Karpas-422 (cell line): ENCODE data around the gene C2orf42. TPM values are rescaled to one million over a fixed set of nuclear protein-coding genes. Genes with fewer than 3 reads are reported as not detected.
"Not testable (repeated sequence)": the region's sequence is repeated elsewhere in the genome, so short reads cannot be mapped to it uniquely, and the experiment has no call there.

Experiments used
- DNase-seq: peaks from one replicate; pipeline ENCODE4 v3.0.0-alpha.2; 2015
- H2AFZ ChIP-seq: fragments of 200-600 bp; sonication (generic); 2 replicates; pipeline ENCODE4 v1.6.1; 2014; ENCODE audit warnings: antibody characterized with exemption, low read length, mixed read lengths
- H3K27ac ChIP-seq: fragments of 200-600 bp; sonication (generic); 2 replicates; pipeline ENCODE4 v1.5.1; 2014; ENCODE audit warnings: mild to moderate bottlenecking, low read length, moderate library complexity
- H3K27me3 ChIP-seq: fragments of 200-600 bp; sonication (generic); 2 replicates; pipeline ENCODE4 v1.6.1; 2014; ENCODE audit warnings: low read length, mixed read lengths
- H3K36me3 ChIP-seq: fragments of 200-600 bp; sonication (generic); 2 replicates; pipeline ENCODE4 v1.6.1; 2014; ENCODE audit warnings: low read length, mixed read lengths; ENCODE audit not compliant: insufficient read depth
- H3K4me1 ChIP-seq: fragments of 200-600 bp; sonication (generic); 2 replicates; pipeline ENCODE4 v1.6.1; 2014; ENCODE audit warnings: mild to moderate bottlenecking, low read length, mixed read lengths
- H3K4me2 ChIP-seq: fragments of 200-600 bp; sonication (generic); 2 replicates; pipeline ENCODE4 v1.6.1; 2014; ENCODE audit warnings: low read length, low read depth, mild to moderate bottlenecking; ENCODE audit not compliant: poor library complexity, severe bottlenecking
- H3K4me3 ChIP-seq: fragments of 200-600 bp; sonication (generic); 2 replicates; pipeline ENCODE4 v1.5.1; 2014; ENCODE audit warnings: mild to moderate bottlenecking, antibody characterized with exemption, low read length, mixed read lengths
- H3K79me2 ChIP-seq: fragments of 200-600 bp; sonication (generic); 2 replicates; pipeline ENCODE4 v1.6.1; 2014; ENCODE audit warnings: mild to moderate bottlenecking, low read length, mixed read lengths
- H3K9ac ChIP-seq: fragments of 200-600 bp; sonication (generic); 2 replicates; pipeline ENCODE4 v1.6.0; 2014; ENCODE audit warnings: low read length
- H3K9me2 ChIP-seq: fragments of 200-600 bp; sonication (generic), shearing (Covaris generic); replicated peaks from 2 replicates; pipeline ENCODE4 v1.6.0; 2014; ENCODE audit warnings: mild to moderate bottlenecking, low read length, moderate library complexity; ENCODE audit not compliant: insufficient read depth
- H3K9me3 ChIP-seq: fragments of 300-700, 200-600 bp; sonication (generic); 2 replicates; pipeline ENCODE4 v1.6.1; 2014; ENCODE audit warnings: low read length, mixed read lengths
- H4K20me1 ChIP-seq: fragments of 200-600 bp; sonication (generic); 2 replicates; pipeline ENCODE4 v1.6.1; 2014; ENCODE audit warnings: mild to moderate bottlenecking, antibody characterized with exemption, low read length, low read depth; ENCODE audit not compliant: insufficient read depth
- total RNA-seq: library from RNA; depleted of rRNA; stranded (reverse); fragments of >200 nt; shearing (Covaris generic); gene quantifications from 2 replicates; pipeline ENCODE4 v1.2.3, GENCODE V29; 2014; ENCODE audit warnings: low replicate concordance

Gene C2orf42
- total RNA-seq, 1 experiment from 2014 or later: 30.0 TPM

DNA sequence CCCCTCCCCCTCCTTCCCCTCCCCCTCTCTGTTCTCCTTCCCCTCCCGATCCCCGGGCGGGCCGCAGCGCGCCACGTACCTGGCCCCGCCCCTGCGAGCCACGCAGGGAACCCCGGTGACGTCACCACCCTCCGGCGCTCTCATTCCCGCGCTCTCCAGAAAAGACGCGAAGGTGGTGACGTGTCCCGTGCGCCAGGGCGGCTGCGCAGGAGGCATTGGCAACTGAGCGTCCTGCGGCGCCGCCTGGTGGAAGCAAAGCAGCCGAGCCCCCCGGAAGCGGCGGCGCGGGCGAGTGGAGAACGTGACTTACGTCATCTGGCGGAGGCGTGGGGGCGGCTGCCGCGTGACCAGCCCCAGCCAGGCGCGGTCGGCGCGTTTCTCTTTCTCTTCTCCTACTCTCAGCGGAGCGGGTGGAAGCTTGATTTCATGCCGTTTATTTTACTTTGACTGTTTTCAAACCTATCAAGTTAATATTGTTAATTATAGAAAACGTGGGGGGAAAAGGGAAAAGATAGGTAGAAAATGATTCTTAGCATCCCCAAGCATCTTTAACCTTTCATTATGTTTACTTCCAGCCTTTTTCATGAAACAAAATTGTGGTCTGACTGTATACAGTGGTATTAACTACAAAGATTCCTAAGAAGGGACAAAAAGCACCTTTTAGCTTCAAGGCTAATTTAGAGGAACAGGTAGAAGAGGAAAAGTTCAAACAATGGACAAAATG is 48.1 kb downstream of the C2orf42 start:
- H3K9me3 ChIP-seq: no peaks in the 10 kb centered on the region
- peaks cover 28% of the 10 kb centered on the region for H3K4me1 ChIP-seq
- H3K4me3 ChIP-seq: peak overlapping the region; percentile 67

DNA sequence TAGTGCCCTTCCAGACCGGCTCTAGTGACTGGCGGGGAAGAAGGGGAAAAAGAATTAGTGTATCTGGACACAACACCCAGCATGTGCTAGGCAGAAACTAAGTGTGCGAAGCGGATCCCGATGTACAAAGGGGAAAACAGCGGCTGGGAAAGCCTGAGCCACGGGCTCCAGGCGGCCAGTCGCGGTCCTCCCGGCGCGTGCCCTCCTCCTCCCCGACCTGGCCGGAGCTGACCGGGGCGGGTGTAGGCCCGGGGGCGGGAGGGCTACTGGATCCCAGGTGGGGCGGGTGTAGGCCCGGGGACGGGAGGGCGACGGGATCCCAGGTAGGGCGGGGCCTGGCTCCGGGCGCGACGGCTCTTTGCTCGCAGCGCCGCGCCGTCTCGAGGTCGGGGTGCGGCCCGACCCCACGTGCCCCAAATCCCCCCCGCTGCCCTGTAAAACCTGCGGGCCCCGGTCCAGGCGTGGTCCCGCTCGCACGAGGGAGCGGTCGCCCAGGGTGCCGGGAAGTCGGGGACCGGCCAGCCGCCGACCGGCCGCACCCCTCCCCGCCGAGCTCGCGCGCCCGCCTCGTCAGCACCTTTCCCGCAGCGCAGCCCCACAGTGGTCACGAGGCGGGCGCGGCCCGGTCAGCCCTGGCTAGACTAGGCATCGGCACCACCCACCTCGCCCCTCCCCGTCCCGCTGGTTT is 48.8 kb downstream of the C2orf42 start:
- no peaks in the 10 kb centered on the region for H3K9me3 ChIP-seq
- no peaks in the 10 kb centered on the region for H3K27me3 ChIP-seq
- no peaks in the 10 kb centered on the region for H3K36me3 ChIP-seq
- DNase-seq: peak; percentile 87
- peak overlapping the region; percentile 54; the same call in 1 of the 2 replicates for H3K27ac ChIP-seq
- H2AFZ ChIP-seq: no peak overlapping the region
- H3K4me3 ChIP-seq: peak overlapping the region; percentile 67
- no peaks in the 10 kb centered on the region for H3K9me2 ChIP-seq
- H3K4me1 ChIP-seq: peaks cover 28% of the 10 kb centered on the region
- no peaks in the 10 kb centered on the region for H4K20me1 ChIP-seq
- no peaks in the 10 kb centered on the region for H3K79me2 ChIP-seq
- H3K4me2 ChIP-seq: peak overlapping the region; percentile 74
- peak overlapping the region; percentile 76 for H3K9ac ChIP-seq

More for the DNA sequence above, 48.1 kb downstream of the C2orf42 start:
- no peaks in the 10 kb centered on the region for H4K20me1 ChIP-seq
- no peaks in the 10 kb centered on the region for H3K27me3 ChIP-seq
- peak; percentile 100 for DNase-seq
- no peak overlapping the region for H2AFZ ChIP-seq
- no peaks in the 10 kb centered on the region for H3K9me2 ChIP-seq
- H3K27ac ChIP-seq: peak overlapping the region; percentile 90
- peak overlapping the region; percentile 97 for H3K4me2 ChIP-seq
- peak overlapping the region; percentile 76 for H3K9ac ChIP-seq
- H3K36me3 ChIP-seq: no peaks in the 10 kb centered on the region
- H3K79me2 ChIP-seq: no peaks in the 10 kb centered on the region

DNA sequence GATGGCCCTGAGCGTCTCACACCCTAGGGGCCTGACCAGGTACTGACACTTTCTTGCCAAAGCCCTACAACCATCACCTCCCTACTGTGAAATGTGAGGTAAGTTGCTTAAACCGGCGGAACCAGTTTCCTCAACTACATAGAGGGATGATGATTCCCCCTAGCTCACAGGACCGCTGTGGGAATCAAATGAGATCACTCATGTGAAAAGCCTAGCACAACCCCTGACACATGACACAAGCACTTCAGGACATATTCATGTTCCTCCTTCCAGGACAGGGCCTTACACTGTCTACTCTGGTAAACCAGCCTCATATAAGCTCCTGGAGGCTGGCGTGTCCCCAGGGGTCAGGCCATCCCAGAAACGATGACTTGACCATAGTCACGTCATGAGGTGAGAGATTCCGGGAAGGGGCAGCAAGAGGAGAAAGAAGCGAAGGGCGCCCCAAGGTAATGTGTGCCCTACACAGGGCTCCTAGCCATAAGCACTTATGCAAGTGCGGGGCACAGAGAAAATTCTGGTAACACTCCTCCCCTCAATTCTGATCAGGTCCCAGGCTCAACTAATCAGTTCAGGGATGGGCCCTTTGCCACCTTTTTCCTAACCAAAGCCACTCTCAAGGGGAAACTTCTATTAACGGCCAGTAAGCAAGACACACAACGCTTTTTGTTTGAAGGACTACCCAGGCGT is 49.5 kb downstream of the C2orf42 start:
- H3K9me2 ChIP-seq: no peaks in the 10 kb centered on the region
- no peak overlapping the region for H2AFZ ChIP-seq
- no peaks in the 10 kb centered on the region for H3K27me3 ChIP-seq
- H3K9me3 ChIP-seq: no peaks in the 10 kb centered on the region
- no peaks in the 10 kb centered on the region for H4K20me1 ChIP-seq
- H3K4me3 ChIP-seq: peak overlapping the region; percentile 67
- H3K9ac ChIP-seq: peak overlapping the region; percentile 76
- peak overlapping the region; percentile 74 for H3K4me2 ChIP-seq
- H3K27ac ChIP-seq: peak overlapping the region; percentile 54; the same call in 1 of the 2 replicates
- H3K4me1 ChIP-seq: peaks cover 28% of the 10 kb centered on the region
- DNase-seq: peak; percentile 93
- no peaks in the 10 kb centered on the region for H3K79me2 ChIP-seq
- no peaks in the 10 kb centered on the region for H3K36me3 ChIP-seq

DNA sequence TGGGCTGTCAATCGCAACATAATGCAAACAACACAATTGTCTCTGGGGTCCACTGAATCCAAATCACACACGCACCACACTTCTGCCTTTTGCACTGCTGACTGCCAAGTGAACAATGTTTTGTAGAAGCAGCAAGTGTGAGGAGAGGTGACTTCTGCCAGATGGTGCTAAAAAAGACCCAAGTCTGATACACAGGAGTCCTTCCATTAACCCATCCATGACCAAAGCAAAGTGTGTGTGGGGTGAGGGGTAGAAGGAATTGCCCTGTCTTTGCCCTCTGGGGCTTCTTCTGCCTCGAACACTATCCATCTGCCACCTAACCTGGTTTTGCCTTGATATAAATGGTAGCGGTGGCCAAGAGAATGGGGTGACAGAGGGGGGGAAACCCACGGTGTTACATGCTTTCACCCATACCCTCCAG is 50.0 kb downstream of the C2orf42 start:
- Histone ChIP-seq H3K36me3 (no peaks in the 10 kb centered on the region), H3K27ac (no peak overlapping the region), H3K9me3 (no peaks in the 10 kb centered on the region), H3K27me3 (no peaks in the 10 kb centered on the region), H3K4me3 (peak overlapping the region; percentile 67; the same call in 1 of the 2 replicates), H3K9me2 (no peaks in the 10 kb centered on the region), H4K20me1 (no peaks in the 10 kb centered on the region), H3K9ac (peak overlapping the region; percentile 76), H3K79me2 (no peaks in the 10 kb centered on the region), H3K4me1 (peaks cover 31% of the 10 kb centered on the region), H3K4me2 (peak overlapping the region; percentile 74), H2AFZ (no peak overlapping the region)
- DNase-seq: no peak

DNA sequence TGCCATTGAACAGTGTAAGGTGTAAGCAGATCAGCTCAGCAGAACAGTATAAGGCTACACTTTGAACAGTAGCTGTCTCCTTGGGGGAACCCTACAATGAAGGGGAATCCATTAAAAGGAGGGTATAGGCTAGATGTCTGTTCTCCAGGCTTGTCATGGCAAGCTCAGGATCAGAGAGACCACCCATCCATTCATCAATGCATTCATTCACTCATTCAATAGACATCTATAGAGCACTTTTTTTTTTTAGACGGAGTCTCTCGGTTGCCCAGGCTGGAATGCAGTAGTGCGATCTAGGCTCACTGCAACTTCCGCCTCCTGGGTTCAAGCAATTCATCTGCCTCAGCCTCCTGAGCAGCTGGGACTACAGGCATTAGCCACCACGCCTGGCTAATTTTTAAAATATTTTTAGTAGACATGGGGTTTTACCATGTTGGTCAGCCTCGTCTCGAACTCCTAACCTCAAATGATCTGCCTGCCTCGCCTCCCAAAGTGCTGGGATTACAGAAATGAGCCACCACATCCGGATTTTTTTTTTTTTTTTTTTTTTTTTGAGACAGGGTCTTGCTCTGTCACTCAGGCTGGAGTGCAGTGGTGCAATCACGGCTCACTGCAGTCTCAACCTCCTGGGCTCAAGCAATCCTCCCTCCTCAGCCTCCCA is 56.4 kb downstream of the C2orf42 start:
- Histone ChIP-seq H3K4me1 (peaks cover 37% of the 10 kb centered on the region), H2AFZ (peak overlapping the region; percentile 62), H3K4me2 (peak overlapping the region; percentile 82), H3K27ac (peak overlapping the region; percentile 90), H3K9ac (peak overlapping the region; percentile 69; the same call in 1 of the 2 replicates)
- H4K20me1 ChIP-seq, H3K36me3 ChIP-seq, H3K9me2 ChIP-seq, DNase-seq, H3K4me3 ChIP-seq, H3K27me3 ChIP-seq, H3K9me3 ChIP-seq, H3K79me2 ChIP-seq: not testable (repeated sequence)

DNA sequence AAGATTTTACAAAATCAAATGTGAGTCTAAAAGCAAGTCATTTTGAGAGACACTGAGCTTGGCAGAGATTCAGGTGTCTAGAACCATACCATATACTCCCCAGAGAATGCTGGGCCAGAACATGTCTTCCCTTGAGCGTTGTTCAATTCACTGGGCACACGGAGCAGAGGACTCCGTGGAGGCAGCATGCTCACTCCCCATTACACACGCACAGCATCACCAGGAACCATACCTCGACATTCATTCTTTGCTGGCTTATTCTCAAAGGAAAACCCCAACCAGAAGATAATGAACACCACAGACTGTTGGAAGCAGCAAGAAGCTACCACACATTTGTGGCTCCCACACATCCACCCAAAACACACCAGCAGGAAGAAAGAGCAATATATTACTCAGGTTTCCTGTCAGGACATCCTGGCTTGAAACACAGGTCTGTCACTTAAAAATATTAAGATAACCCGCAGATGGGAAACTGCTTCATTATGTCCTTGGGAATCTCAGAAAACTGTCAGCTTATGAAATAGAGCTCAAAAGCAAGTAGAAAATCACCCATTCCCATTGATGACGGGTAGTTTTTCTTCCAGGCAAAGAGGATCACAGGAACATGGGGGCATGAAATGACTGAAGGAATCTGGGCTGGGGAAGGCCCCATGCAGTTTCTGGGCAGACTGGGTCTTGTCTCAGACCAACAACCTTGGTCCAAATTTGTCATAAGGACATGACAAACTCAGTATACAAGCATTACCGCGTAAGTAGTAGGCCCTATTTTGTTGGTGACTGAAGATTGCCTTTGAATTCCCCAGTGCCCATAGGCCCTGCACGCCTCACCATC is 57.1 kb downstream of the C2orf42 start:
- H3K9me3 ChIP-seq: no peaks in the 10 kb centered on the region
- H3K4me2 ChIP-seq: peak overlapping the region; percentile 82
- H3K9me2 ChIP-seq: no peaks in the 10 kb centered on the region
- H3K4me3 ChIP-seq: peak overlapping the region; percentile 62
- H4K20me1 ChIP-seq: no peaks in the 10 kb centered on the region
- H3K79me2 ChIP-seq: no peaks in the 10 kb centered on the region
- no peaks in the 10 kb centered on the region for H3K36me3 ChIP-seq
- H3K9ac ChIP-seq: peak overlapping the region; percentile 69
- peak; percentile 79 for DNase-seq
- H3K27ac ChIP-seq: peak overlapping the region; percentile 90
- H3K4me1 ChIP-seq: peaks cover 37% of the 10 kb centered on the region
- H2AFZ ChIP-seq: peak overlapping the region; percentile 62
- H3K27me3 ChIP-seq: no peaks in the 10 kb centered on the region

DNA sequence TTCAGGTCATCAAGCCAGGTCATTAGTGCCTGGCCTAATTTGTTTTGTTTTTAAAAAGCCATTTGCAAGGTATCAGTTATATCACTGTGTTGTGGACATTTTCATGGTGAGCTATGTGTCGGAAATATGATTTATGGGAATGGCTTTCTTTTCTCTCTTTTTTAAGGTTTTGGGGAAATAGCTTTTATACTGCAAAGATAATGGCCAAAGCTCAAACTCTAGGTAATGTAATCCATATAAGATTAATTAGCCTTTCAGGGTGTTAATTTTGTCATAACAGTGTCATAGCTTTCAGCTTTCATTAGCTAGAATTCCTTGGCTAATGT is 57.7 kb downstream of the C2orf42 start:
- H3K4me1 ChIP-seq: peaks cover 40% of the 10 kb centered on the region
- H4K20me1 ChIP-seq: no peaks in the 10 kb centered on the region
- no peaks in the 10 kb centered on the region for H3K79me2 ChIP-seq
- DNase-seq: no peak
- peak overlapping the region; percentile 69 for H3K9ac ChIP-seq
- H3K27ac ChIP-seq: peak overlapping the region; percentile 90
- peak overlapping the region; percentile 62 for H3K4me3 ChIP-seq
- no peaks in the 10 kb centered on the region for H3K27me3 ChIP-seq
- H3K4me2 ChIP-seq: peak overlapping the region; percentile 82
- H3K36me3 ChIP-seq: no peaks in the 10 kb centered on the region
- no peaks in the 10 kb centered on the region for H3K9me3 ChIP-seq
- peak overlapping the region; percentile 62 for H2AFZ ChIP-seq
- no peaks in the 10 kb centered on the region for H3K9me2 ChIP-seq
